HCT116 (cell line): ENCODE data around the gene ZNF561. TPM values are rescaled to one million over a fixed set of nuclear protein-coding genes. Genes with fewer than 3 reads are reported as not detected.

Experiments used
- ATAC-seq: fragments of 200-7000 bp; cut with Tn5 transposase; 2 replicates; pipeline ENCODE4 v1.9.1; 2020; ENCODE audit warnings: mild to moderate bottlenecking, moderate library complexity
- BruUV-seq: library from RNA; stranded (reverse); fragments of 400-500 nt; replicated peaks from 2 replicates; lab custom pipeline; 2021; lab: Mats Ljungman, UMichigan
- CTCF ChIA-PET: fragments of 300-600 bp; sonication (Branson Sonifier 250); formaldehyde crosslinking; loops from one replicate; lab custom pipeline; 2021; ENCODE audit warnings: antibody characterized with exemption; lab: Charles Lee
- POLR2A ChIA-PET: fragments of 300-600, 350-600 bp; sonication (Branson Sonifier 250); formaldehyde crosslinking; loops from one replicate; lab custom pipeline; 2021; ENCODE audit warnings: antibody characterized with exemption; lab: Charles Lee
- RAD21 ChIA-PET, 2 experiments: fragments of 300-600 bp; sonication (Branson Sonifier 250); formaldehyde crosslinking; loops; one replicate each; lab custom pipeline; 2023; ENCODE audit warnings: low total read pairs in 2 of 2; ENCODE audit not compliant: uncharacterized antibody in 2 of 2, unreplicated experiment in 2 of 2, low non-redundant PET in 1 of 2; lab: Charles Lee
- DNase-seq: peaks from one replicate; pipeline ENCODE4 v3.0.0-alpha.2; 2010; ENCODE audit warnings: low read depth, low spot score
- H2AFZ ChIP-seq: fragments of 200-600 bp; shearing (Covaris generic), sonication (generic); 2 replicates; pipeline ENCODE4 v1.6.1; 2017; ENCODE audit warnings: low read depth, mixed run types, mixed read lengths, antibody characterized with exemption, low read length; ENCODE audit not compliant: poor library complexity, severe bottlenecking
- H3K27ac ChIP-seq: 2 replicates; pipeline ENCODE4 v1.5.1; 2012; ENCODE audit warnings: low read depth, low read length
- H3K27me3 ChIP-seq: fragments of 200-600 bp; sonication (generic); 2 replicates; pipeline ENCODE4 v1.6.1; 2016; ENCODE audit warnings: mixed run types, low read length, mixed read lengths; ENCODE audit not compliant: insufficient read depth
- H3K36me3 ChIP-seq, 2 experiments: fragments of 200-500 bp in 1 of 2; fragments of 200-600 bp in 1 of 2; sonication (Bioruptor generic) in 1 of 2; sonication (generic) in 1 of 2; 2 replicates each; pipeline versions ENCODE4 v1.5.1 to v1.6.1; 2014 to 2016; ENCODE audit warnings: low read length in 2 of 2, inconsistent platforms in 1 of 2, mixed read lengths in 1 of 2, mixed run types in 1 of 2; ENCODE audit not compliant: insufficient read depth in 2 of 2, control insufficient read depth in 1 of 2
- H3K4me1 ChIP-seq, 2 experiments: fragments of 200-600 bp in 1 of 2; sonication (generic) in 1 of 2; 2 replicates each; pipeline versions ENCODE4 v1.5.1 to v1.6.1; 2012 to 2017; ENCODE audit warnings: low read length in 2 of 2, inconsistent platforms in 1 of 2, mild to moderate bottlenecking in 1 of 2, mixed read lengths in 1 of 2, mixed run types in 1 of 2, moderate library complexity in 1 of 2; ENCODE audit not compliant: insufficient read depth in 2 of 2, control insufficient read depth in 1 of 2
- H3K4me2 ChIP-seq: fragments of 200-600 bp; sonication (generic); 2 replicates; pipeline ENCODE4 v1.6.1; 2017; ENCODE audit warnings: mixed run types, low read length, mixed read lengths
- H3K4me3 ChIP-seq, 2 experiments: fragments of 200-600 bp in 1 of 2; sonication (generic) in 1 of 2; replicated peaks in 1 of 2; 2 replicates each; pipeline ENCODE4 v1.5.1; 2011 to 2016; ENCODE audit warnings: low read length in 2 of 2, control low read depth in 1 of 2, low read depth in 1 of 2, mild to moderate bottlenecking in 1 of 2, mixed read lengths in 1 of 2, mixed run types in 1 of 2
- H3K79me2 ChIP-seq: fragments of 200-600 bp; sonication (generic); 2 replicates; pipeline ENCODE4 v1.6.1; 2017; ENCODE audit warnings: mild to moderate bottlenecking, mixed run types, low read length, moderate library complexity, mixed read lengths; ENCODE audit not compliant: insufficient read depth
- H3K9ac ChIP-seq: fragments of 200-600 bp; sonication (generic); 2 replicates; pipeline ENCODE4 v1.6.1; 2016; ENCODE audit warnings: low read length, mixed read lengths
- H3K9me2 ChIP-seq: fragments of 200-600 bp; sonication (generic), shearing (Covaris generic); 2 replicates; pipeline ENCODE4 v1.6.1; 2017; ENCODE audit warnings: mixed run types, mild to moderate bottlenecking, moderate library complexity; ENCODE audit not compliant: insufficient read depth
- H3K9me3 ChIP-seq, 2 experiments: fragments of 200-500 bp in 1 of 2; fragments of 200-600 bp in 1 of 2; sonication (Bioruptor generic) in 1 of 2; sonication (generic) in 1 of 2; 2 replicates each; pipeline ENCODE4 v1.6.1; 2014 to 2017; ENCODE audit warnings: low read length in 2 of 2, mixed read lengths in 2 of 2, inconsistent platforms in 1 of 2, low read depth in 1 of 2, mild to moderate bottlenecking in 1 of 2, mixed run types in 1 of 2, moderate library complexity in 1 of 2; ENCODE audit not compliant: control insufficient read depth in 1 of 2, insufficient read depth in 1 of 2
- H4K20me1 ChIP-seq: fragments of 200-600 bp; sonication (generic), shearing (Covaris generic); 2 replicates; pipeline ENCODE4 v1.6.1; 2017; ENCODE audit warnings: mixed run types, mild to moderate bottlenecking, moderate library complexity; ENCODE audit not compliant: insufficient read depth
- CBX3 ChIP-seq: IDR thresholded peaks from 2 replicates; pipeline ENCODE4 v1.6.1; 2012; ENCODE audit warnings: low read depth
- CTCF ChIP-seq, 3 experiments: fragments of 200-600 bp in 1 of 3; sonication (generic) in 1 of 3; IDR thresholded peaks in 2 of 3; conservative IDR thresholded peaks in 1 of 3; 2 replicates each; pipeline ENCODE4 v1.5.1; 2012 to 2017; ENCODE audit warnings: low read depth in 2 of 3, low read length in 2 of 3, antibody characterized with exemption in 1 of 3, borderline replicate concordance in 1 of 3, control low read depth in 1 of 3, mild to moderate bottlenecking in 1 of 3, mixed read lengths in 1 of 3, mixed run types in 1 of 3, moderate library complexity in 1 of 3; ENCODE audit not compliant: insufficient read depth in 1 of 3
- EZH2 ChIP-seq: fragments of 200-600 bp; sonication (generic); IDR thresholded peaks from 2 replicates; pipeline ENCODE4 v1.6.1; 2017; ENCODE audit warnings: antibody characterized with exemption, mixed run types
- POLR2AphosphoS5 ChIP-seq: IDR thresholded peaks from 2 replicates; pipeline ENCODE4 v1.6.1; 2011; ENCODE audit warnings: mild to moderate bottlenecking, low read depth, low read length, moderate library complexity
- RAD21 ChIP-seq: IDR thresholded peaks from 2 replicates; pipeline ENCODE4 v1.6.1; 2012; ENCODE audit warnings: low read depth, mild to moderate bottlenecking
- intact Hi-C: fragments of 100-400 bp; cut with micrococcal nuclease; formaldehyde crosslinking; loops from 2 replicates; pipeline ENCODE4 v1.10.0; 2022
- total RNA-seq: library from RNA; stranded (reverse); gene quantifications from one replicate; pipeline ENCODE4 v1.2.1, GENCODE V29; 2021; ENCODE audit not compliant: unreplicated experiment

Gene ZNF561
- total RNA-seq, 1 experiment from 2014 or later = 31.3 TPM

DNA sequence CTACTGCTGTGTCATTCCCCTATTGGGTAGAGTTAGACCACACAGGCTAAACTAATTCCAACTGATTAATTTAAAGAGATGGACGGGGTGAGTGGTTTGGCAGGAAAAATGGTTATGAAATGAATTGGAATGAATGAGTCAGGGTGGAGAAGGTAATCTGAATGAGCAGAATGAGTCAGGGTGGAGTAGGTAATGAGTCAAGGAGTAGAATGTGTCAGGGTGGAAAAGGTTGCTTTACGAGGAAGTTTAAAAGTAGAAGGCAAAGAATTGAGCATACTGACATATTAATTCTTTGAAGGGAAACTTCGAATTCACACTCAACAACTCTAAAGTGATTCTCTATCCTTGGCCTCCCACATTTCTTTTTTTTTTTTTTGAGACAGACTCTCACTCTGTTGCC is 24.0 kb downstream of the ZNF561 start (continued):
- TF ChIP-seq EZH2 = no peak
- TF ChIP-seq RAD21 = peak; percentile 23; the same call in 1 of the 2 replicates

- Histone ChIP-seq H3K27me3 (no peaks in the 10 kb centered on the region), H3K27ac (no peak overlapping the region), H3K79me2 (peaks cover 26% of the 10 kb centered on the region), H3K9ac (no peak overlapping the region), H3K9me3 (peaks cover 0 to 4% of the 10 kb centered on the region in 2 experiments; a peak in 2 of 4 replicates), H4K20me1 (no peaks in the 10 kb centered on the region), H3K4me1 (peaks cover 3 to 9% of the 10 kb centered on the region in 2 experiments; a peak in 2 of 4 replicates), H3K4me2 (peak overlapping the region; percentile 8; the same call in 1 of the 2 replicates), H3K4me3 (no peak overlapping the region), H2AFZ (peak overlapping the region; percentile 28), H3K36me3 (peaks cover 0 to 4% of the 10 kb centered on the region in 2 experiments; a peak in 2 of 4 replicates), H3K9me2 (no peaks in the 10 kb centered on the region)
- intact Hi-C loops = loop anchor here (1.0 to 10.0 kb wide), 7 partner anchors 36 to 449 kb away; partner anchors contain the start of genes ZNF559, ZNF561 and ZNF562
- DNase-seq = peak; percentile 82
- no TSS peak for BruUV-seq
- ATAC-seq = peak; percentile 57
- TF ChIP-seq RAD21 = peak; percentile 94
- TF ChIP-seq POLR2AphosphoS5 = no peak
- TF ChIP-seq CTCF (IDR thresholded peaks at IDR 0.05 in 2 of 3, conservative IDR thresholded peaks at IDR 0.05 in 1 of 3; ENCODE audit: borderline replicate concordance in 1 of 3, insufficient read depth in 1 of 3, low read depth in 2 of 3, low read length in 2 of 3) = peak; percentile 67 to 80 (median 73)
- TF ChIP-seq CBX3 = peak; percentile 43; the same call in 1 of the 2 replicates
- ChIA-PET RAD21 (no interaction called here), CTCF (interaction anchor here (0.6 to 2.3 kb wide), 5 partner anchors 12 to 382 kb away, joined by 3 to 8 read pairs (median 3); no protein-coding TSS in a partner anchor), POLR2A (interaction anchor here (1.6 kb wide), 1 partner anchor 15 kb away, joined by 3 read pairs; no protein-coding TSS in a partner anchor)
These were observed 34.3 kb downstream of the ZNF561 start for GRCh38 chr19:9586764-9587163.
